Measurements from ENCODE around the gene LLGL1.

DNA sequence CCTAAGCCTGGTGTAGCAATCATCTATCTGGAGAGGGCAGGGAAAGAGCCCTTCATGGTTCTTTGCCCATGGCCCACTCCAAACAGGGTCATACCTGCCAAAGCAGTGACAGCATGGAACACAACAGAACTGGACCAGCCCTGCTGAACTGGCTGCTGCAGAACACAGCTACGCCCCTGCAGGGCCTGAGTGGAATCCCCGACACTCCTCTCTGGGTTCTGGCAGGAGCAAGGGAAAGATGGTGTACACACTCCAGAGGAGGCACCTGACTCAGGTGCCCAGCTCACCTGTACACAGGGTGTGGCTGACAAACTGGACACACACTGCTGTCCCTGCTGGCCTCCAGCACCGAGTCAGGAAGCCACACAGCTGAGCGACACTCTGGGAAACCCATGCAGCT lies 54.8 kb downstream of the LLGL1 start:
- no peak for TF ChIP-seq CTCF (IDR thresholded peaks at IDR 0.05; ENCODE audit: insufficient read depth, low read length, poor library complexity, severe bottlenecking)
- TF ChIP-seq EZH2phosphoT487 (conservative IDR thresholded peaks at IDR 0.05; ENCODE audit: low read length): no peak

Data from SU-DHL-6 (cell line).